Gastroesophageal sphincter (tissue), 3 donors: Measurements from ENCODE around the gene ABCC9.

Experiments
- POLR2A ChIP-seq, 2 donors: fragments of 450-650 bp; IDR thresholded peaks; one replicate each; pipeline ENCODE4 v1.6.1; 2017; ENCODE audit warnings: antibody characterized with exemption in 2 of 2, mild to moderate bottlenecking in 2 of 2, moderate library complexity in 1 of 2
- TF ChIP-seq, protein P1 (sequence below), 4 experiments: fragments of 200-600 bp in 2 of 4; fragments of 450-650 bp in 2 of 4; sonication (generic) in 1 of 4; IDR thresholded peaks; one replicate each; pipeline ENCODE4 v1.5.1; 2017 to 2019; ENCODE audit warnings: antibody characterized with exemption in 4 of 4, mild to moderate bottlenecking in 2 of 4, moderate library complexity in 2 of 4

DNA sequence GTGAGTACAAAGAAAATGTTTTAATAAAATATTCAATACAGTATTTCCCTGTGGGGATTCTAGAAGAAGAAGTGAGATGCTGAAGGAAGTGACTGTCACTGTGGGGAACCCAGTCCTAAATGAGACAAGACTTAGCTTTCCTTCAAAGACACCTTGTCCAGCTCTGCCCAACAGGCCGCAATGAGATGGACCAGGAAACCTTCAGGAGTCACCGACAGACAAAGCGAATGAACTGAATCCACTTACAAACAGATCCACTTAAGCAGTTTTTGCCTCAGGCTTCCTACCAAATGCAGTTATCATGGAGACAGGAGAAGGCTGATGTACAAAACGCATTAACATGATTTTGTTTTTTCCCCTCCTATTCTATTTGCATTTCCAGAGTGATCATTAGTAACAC, 176.3 kb downstream of the ABCC9 start:
- TF ChIP-seq, protein P1, sequence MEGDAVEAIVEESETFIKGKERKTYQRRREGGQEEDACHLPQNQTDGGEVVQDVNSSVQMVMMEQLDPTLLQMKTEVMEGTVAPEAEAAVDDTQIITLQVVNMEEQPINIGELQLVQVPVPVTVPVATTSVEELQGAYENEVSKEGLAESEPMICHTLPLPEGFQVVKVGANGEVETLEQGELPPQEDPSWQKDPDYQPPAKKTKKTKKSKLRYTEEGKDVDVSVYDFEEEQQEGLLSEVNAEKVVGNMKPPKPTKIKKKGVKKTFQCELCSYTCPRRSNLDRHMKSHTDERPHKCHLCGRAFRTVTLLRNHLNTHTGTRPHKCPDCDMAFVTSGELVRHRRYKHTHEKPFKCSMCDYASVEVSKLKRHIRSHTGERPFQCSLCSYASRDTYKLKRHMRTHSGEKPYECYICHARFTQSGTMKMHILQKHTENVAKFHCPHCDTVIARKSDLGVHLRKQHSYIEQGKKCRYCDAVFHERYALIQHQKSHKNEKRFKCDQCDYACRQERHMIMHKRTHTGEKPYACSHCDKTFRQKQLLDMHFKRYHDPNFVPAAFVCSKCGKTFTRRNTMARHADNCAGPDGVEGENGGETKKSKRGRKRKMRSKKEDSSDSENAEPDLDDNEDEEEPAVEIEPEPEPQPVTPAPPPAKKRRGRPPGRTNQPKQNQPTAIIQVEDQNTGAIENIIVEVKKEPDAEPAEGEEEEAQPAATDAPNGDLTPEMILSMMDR (IDR thresholded peaks at IDR 0.05) = no peak
- TF ChIP-seq POLR2A (IDR thresholded peaks at IDR 0.05) = no peak
